Astrocyte (in vitro differentiated cells and primary cell): ENCODE results near the gene KIN. TPM values are rescaled to one million over a fixed set of nuclear protein-coding genes. Genes with fewer than 3 reads are reported as not detected.
A peak's percentile ranks its signal among the peaks of the same experiment; 100 is the strongest.

Experiments used
- DNase-seq: peaks from one replicate; pipeline ENCODE4 v3.0.0-alpha.2; 2010; ENCODE audit warnings: low read depth
- FAIRE-seq: peaks from 2 replicates; lab custom pipeline; 2011; peaks lifted over from hg19 to GRCh38; lab: Jason Lieb, UNC
- H2AFZ ChIP-seq: 2 replicates; pipeline ENCODE4 v1.6.0; 2012; ENCODE audit warnings: low read depth, low read length, inconsistent platforms
- H3K27ac ChIP-seq: 2 replicates; pipeline ENCODE4 v1.5.1; 2011; ENCODE audit warnings: low read depth, low read length, inconsistent platforms
- H3K27me3 ChIP-seq: 2 replicates; pipeline ENCODE4 v1.6.0; 2011; ENCODE audit warnings: low read length, inconsistent platforms; ENCODE audit not compliant: insufficient read depth
- H3K36me3 ChIP-seq: 2 replicates; pipeline ENCODE4 v1.5.1; 2011; ENCODE audit warnings: low read length, inconsistent platforms; ENCODE audit not compliant: insufficient read depth
- H3K4me1 ChIP-seq: 2 replicates; pipeline ENCODE4 v1.5.1; 2011; ENCODE audit warnings: low read length, inconsistent platforms; ENCODE audit not compliant: insufficient read depth
- H3K4me2 ChIP-seq: 2 replicates; pipeline ENCODE4 v1.6.0; 2012; ENCODE audit warnings: low read length, inconsistent platforms
- H3K4me3 ChIP-seq: 2 replicates; pipeline ENCODE4 v1.5.1; 2011; ENCODE audit warnings: low read depth, mild to moderate bottlenecking, low read length, inconsistent platforms; ENCODE audit not compliant: insufficient read depth
- H3K79me2 ChIP-seq: 2 replicates; pipeline ENCODE4 v1.6.0; 2012; ENCODE audit warnings: mild to moderate bottlenecking, low read length, inconsistent platforms; ENCODE audit not compliant: insufficient read depth
- H3K9ac ChIP-seq: 2 replicates; pipeline ENCODE4 v1.6.0; 2012; ENCODE audit warnings: mild to moderate bottlenecking, low read length, inconsistent platforms
- H3K9me3 ChIP-seq: 2 replicates; pipeline ENCODE4 v1.5.1; 2012; ENCODE audit warnings: low read depth, mild to moderate bottlenecking, low read length, inconsistent platforms; ENCODE audit not compliant: insufficient read depth
- H4K20me1 ChIP-seq: 2 replicates; pipeline ENCODE4 v1.6.0; 2012; ENCODE audit warnings: low read length, inconsistent platforms; ENCODE audit not compliant: insufficient read depth
- H3K27ac Mint-ChIP-seq: one replicate; pipeline ENCODE4 v1.8.0; 2021; ENCODE audit warnings: mild to moderate bottlenecking, mixed read lengths; ENCODE audit not compliant: unreplicated experiment
- H3K27me3 Mint-ChIP-seq: one replicate; pipeline ENCODE4 v1.8.0; 2021; ENCODE audit warnings: low read depth, mixed read lengths; ENCODE audit not compliant: unreplicated experiment
- H3K36me3 Mint-ChIP-seq: one replicate; pipeline ENCODE4 v1.8.0; 2021; ENCODE audit warnings: low read depth, mixed read lengths; ENCODE audit not compliant: unreplicated experiment
- H3K4me1 Mint-ChIP-seq: one replicate; pipeline ENCODE4 v1.8.0; 2021; ENCODE audit warnings: low read depth, mixed read lengths; ENCODE audit not compliant: unreplicated experiment
- H3K4me3 Mint-ChIP-seq: one replicate; pipeline ENCODE4 v1.8.0; 2021; ENCODE audit warnings: mild to moderate bottlenecking, moderate library complexity, mixed read lengths; ENCODE audit not compliant: unreplicated experiment
- H3K9me3 Mint-ChIP-seq: one replicate; pipeline ENCODE4 v1.8.0; 2021; ENCODE audit warnings: mild to moderate bottlenecking, mixed read lengths; ENCODE audit not compliant: unreplicated experiment
- EZH2 ChIP-seq: IDR thresholded peaks from 2 replicates; pipeline ENCODE4 v1.6.1; 2012; ENCODE audit warnings: mild to moderate bottlenecking, low read length, inconsistent platforms; ENCODE audit not compliant: insufficient read depth
- total RNA-seq: library from RNA; stranded (reverse); gene quantifications from 2 replicates; pipeline ENCODE4 v1.2.1, GENCODE V29; 2021
- TF ChIP-seq, protein P1 (sequence below): IDR thresholded peaks from 2 replicates; pipeline ENCODE4 v1.5.1; 2011; ENCODE audit warnings: low read depth, mild to moderate bottlenecking, inconsistent platforms, low read length, moderate library complexity; ENCODE audit not compliant: insufficient read depth

KIN gene
- total RNA-seq, 1 donor from 2014 or later: 14.1 TPM

DNA sequence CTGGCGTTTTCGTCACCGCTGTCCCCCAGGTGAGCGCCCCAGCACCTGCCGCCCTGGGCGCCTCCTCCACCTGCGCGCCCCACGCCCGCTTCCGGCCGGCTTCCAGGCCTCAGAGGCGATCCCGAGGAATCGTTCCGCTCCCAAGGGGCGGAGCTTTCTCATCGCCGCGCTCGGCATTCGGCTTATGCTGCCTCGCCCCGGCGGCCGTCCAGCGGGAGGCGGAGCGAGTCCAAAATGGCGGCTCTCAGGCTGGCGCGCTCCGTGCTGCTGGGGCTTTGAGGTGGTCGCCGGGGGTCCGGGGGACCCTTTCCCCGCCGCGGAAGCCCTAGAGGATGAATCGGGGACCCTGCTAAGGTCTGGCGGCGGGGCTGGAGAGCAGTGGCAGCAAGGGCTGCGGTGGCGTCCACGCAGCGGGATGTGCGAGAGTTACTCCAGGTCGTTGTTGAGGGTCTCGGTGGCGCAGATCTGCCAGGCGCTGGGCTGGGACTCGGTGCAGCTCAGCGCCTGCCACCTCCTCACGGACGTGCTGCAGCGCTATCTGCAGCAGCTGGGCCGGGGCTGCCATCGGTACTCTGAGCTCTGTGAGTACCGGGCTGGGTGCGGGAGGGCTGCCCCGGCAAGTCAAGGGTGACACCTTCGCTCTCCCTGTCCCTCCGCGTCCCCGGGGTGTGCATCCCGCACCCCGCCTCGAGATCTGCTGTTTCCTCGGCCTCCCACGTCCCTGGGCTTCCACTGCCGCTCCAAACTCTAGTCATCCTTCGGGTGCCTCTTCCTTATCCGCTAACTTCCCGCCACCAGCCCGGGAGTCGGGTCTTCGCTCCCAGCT, 30.7 kb upstream of the KIN start, which contains the start of gene TAF3:
Gene TAF3 (plus strand): TSS at position 211 of the 826 bp plus-strand sequence. CDS start 205 bp downstream, at position 416.
- Mint-ChIP-seq H3K36me3 (no peaks in the 10 kb centered on the region), H3K27ac (peak within 1 kb of the TSS; percentile 71), H3K27me3 (peaks cover 3% of the 10 kb centered on the region), H3K9me3 (no peaks in the 10 kb centered on the region), H3K4me1 (peaks cover 11% of the 10 kb centered on the region), H3K4me3 (peak within 1 kb of the TSS; percentile 98)
- DNase-seq (peak; percentile 66), FAIRE-seq (no peak)
- Histone ChIP-seq H4K20me1 (peaks cover 3% of the 10 kb centered on the region), H3K4me1 (peaks cover 4% of the 10 kb centered on the region), H3K79me2 (peaks cover 26% of the 10 kb centered on the region), H2AFZ (peak within 1 kb of the TSS; percentile 89), H3K9ac (peak within 1 kb of the TSS; percentile 92), H3K36me3 (no peaks in the 10 kb centered on the region), H3K4me3 (peak within 1 kb of the TSS; percentile 93), H3K4me2 (peak within 1 kb of the TSS; percentile 98), H3K9me3 (no peaks in the 10 kb centered on the region), H3K27me3 (peaks cover 9% of the 10 kb centered on the region), H3K27ac (peak within 1 kb of the TSS; percentile 79)
- TF ChIP-seq, protein P1, sequence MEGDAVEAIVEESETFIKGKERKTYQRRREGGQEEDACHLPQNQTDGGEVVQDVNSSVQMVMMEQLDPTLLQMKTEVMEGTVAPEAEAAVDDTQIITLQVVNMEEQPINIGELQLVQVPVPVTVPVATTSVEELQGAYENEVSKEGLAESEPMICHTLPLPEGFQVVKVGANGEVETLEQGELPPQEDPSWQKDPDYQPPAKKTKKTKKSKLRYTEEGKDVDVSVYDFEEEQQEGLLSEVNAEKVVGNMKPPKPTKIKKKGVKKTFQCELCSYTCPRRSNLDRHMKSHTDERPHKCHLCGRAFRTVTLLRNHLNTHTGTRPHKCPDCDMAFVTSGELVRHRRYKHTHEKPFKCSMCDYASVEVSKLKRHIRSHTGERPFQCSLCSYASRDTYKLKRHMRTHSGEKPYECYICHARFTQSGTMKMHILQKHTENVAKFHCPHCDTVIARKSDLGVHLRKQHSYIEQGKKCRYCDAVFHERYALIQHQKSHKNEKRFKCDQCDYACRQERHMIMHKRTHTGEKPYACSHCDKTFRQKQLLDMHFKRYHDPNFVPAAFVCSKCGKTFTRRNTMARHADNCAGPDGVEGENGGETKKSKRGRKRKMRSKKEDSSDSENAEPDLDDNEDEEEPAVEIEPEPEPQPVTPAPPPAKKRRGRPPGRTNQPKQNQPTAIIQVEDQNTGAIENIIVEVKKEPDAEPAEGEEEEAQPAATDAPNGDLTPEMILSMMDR: no peak
- TF ChIP-seq EZH2: no peak

DNA sequence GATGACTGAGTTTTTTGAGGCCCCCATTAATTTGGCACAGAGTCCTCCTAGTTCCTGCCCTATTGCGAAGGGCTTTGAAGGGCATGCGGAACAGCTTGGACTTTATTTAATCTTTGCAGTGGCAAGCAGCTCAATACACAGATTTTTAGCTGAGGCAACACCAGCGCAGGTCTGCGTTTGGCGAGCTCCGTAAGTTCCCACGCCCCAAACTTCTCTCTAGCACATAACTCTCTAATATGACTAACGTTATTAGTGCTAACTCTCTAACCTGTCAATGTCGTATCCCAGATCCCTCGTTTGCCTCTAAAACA, 30.1 kb upstream of the KIN start:
- H2AFZ ChIP-seq: peak overlapping the region; percentile 89

More for the DNA sequence above, 30.1 kb upstream of the KIN start:
- Mint-ChIP-seq H3K4me3 (peak overlapping the region; percentile 98), H3K27ac (peak overlapping the region; percentile 71), H3K36me3 (no peaks in the 10 kb centered on the region), H3K4me1 (peaks cover 11% of the 10 kb centered on the region), H3K27me3 (peaks cover 5% of the 10 kb centered on the region), H3K9me3 (no peaks in the 10 kb centered on the region)
- FAIRE-seq (no peak), DNase-seq (no peak)
- Histone ChIP-seq H3K27me3 (peaks cover 9% of the 10 kb centered on the region), H3K9ac (peak overlapping the region; percentile 92), H3K4me2 (peak overlapping the region; percentile 98), H3K27ac (no peak overlapping the region), H4K20me1 (peaks cover 3% of the 10 kb centered on the region), H3K9me3 (no peaks in the 10 kb centered on the region), H3K79me2 (peaks cover 26% of the 10 kb centered on the region), H3K4me3 (peak overlapping the region; percentile 93), H3K36me3 (no peaks in the 10 kb centered on the region), H3K4me1 (peaks cover 4% of the 10 kb centered on the region)
- no peak for TF ChIP-seq EZH2
- TF ChIP-seq, protein P1: no peak
